ENCODE results near the gene CCDC33. TPM values are rescaled to one million over a fixed set of nuclear protein-coding genes. Genes with fewer than 3 reads are reported as not detected.

CCDC33 gene
- total and polyA plus RNA-seq, 2 donors from 2014 or later, result 0.63 TPM; not detected in 1

DNA sequence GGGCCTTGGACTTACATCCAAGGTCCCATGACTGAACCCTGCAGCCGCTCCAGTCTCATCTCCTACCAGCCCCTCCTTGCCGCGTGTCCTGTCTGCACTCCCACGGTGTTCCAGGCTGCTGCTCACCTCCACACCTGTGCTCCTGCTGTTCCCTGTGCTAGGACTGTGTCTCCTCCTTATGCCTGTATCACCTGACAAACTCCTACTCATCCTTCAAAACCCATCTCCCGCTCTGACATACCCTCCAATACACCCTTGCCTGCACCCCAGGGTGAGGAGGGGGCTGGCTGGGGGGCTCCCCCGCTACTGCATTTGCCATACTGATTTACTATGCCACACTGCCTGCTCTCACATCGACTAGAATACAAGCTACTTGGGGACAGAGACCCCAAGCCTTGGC is 77.8 kb downstream of the CCDC33 start:
- Histone ChIP-seq H3K4me1 (ENCODE audit: control insufficient read depth in 2 of 3, insufficient read depth in 2 of 3, low read depth in 1 of 3, low read length in 3 of 3) (peaks cover 0 to 2% (median 0%) of the 10 kb centered on the region in 3 donors), H3K36me3 (ENCODE audit: control insufficient read depth in 2 of 3, insufficient read depth in 3 of 3, low read length in 3 of 3) (no peaks in the 10 kb centered on the region), H3K4me3 (ENCODE audit: low read length in 3 of 3) (no peak overlapping the region), H3K9ac (ENCODE audit: low read length in 3 of 3) (no peak overlapping the region), H3K9me3 (ENCODE audit: control insufficient read depth in 2 of 3, insufficient read depth in 1 of 3, low read length in 3 of 3) (no peaks in the 10 kb centered on the region), H3K27ac (ENCODE audit: low read depth in 2 of 2, low read length in 2 of 2) (no peak overlapping the region), H3K27me3 (ENCODE audit: control insufficient read depth, insufficient read depth, low read length) (no peaks in the 10 kb centered on the region)
- TF ChIP-seq, protein P1, sequence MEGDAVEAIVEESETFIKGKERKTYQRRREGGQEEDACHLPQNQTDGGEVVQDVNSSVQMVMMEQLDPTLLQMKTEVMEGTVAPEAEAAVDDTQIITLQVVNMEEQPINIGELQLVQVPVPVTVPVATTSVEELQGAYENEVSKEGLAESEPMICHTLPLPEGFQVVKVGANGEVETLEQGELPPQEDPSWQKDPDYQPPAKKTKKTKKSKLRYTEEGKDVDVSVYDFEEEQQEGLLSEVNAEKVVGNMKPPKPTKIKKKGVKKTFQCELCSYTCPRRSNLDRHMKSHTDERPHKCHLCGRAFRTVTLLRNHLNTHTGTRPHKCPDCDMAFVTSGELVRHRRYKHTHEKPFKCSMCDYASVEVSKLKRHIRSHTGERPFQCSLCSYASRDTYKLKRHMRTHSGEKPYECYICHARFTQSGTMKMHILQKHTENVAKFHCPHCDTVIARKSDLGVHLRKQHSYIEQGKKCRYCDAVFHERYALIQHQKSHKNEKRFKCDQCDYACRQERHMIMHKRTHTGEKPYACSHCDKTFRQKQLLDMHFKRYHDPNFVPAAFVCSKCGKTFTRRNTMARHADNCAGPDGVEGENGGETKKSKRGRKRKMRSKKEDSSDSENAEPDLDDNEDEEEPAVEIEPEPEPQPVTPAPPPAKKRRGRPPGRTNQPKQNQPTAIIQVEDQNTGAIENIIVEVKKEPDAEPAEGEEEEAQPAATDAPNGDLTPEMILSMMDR (IDR thresholded peaks at IDR 0.05; ENCODE audit: borderline replicate concordance, extremely low read depth, insufficient read depth), result no peak
- no peak for DNase-seq
- no peak for FAIRE-seq
- intact Hi-C loops (cut with DNase I), result loop anchor here (5.0 kb wide), 1 partner anchor 192 kb away; no protein-coding TSS in a partner anchor

DNA sequence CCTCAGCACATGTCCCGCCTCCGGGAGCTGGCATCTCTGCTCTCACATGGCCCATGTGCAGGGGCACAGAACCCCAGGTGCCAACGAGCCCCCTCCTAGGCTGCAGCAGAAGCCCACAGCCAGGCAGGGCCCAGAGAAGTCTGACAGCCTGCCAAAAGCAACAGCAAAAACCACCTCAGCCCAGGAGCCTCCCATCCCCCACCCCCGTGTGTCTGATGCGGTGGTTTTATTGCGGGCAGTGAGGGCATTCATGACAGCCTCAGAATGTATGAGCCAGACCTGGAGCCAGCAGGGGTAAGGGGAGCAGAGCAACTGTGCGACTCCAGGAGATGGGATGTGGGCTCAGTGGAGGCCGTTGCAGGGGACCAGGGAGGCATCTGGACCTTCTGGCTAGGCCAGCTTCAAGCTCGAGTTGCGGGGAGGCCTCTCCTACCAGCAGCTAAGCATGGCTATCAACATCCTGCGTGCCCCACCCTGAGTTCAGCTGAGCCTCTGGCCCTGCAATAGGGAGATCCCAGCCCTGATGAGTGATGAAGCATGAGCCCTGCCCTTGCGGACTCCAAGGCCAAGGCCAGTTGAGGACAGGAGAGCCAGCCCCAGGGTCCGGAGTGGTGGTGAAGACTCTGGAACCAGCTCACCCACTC is 78.8 kb downstream of the CCDC33 start:
- intact Hi-C loops (cut with DNase I), result loop anchor here (5.0 kb wide), 1 partner anchor 193 kb away; no protein-coding TSS in a partner anchor
- no peak for FAIRE-seq
- H3K4me1 ChIP-seq (ENCODE audit: control insufficient read depth in 2 of 3, insufficient read depth in 2 of 3, low read depth in 1 of 3, low read length in 3 of 3), result peaks cover 0 to 2% (median 0%) of the 10 kb centered on the region in 3 donors
- H3K9ac ChIP-seq (ENCODE audit: low read length in 3 of 3), result no peak overlapping the region
- no peaks in the 10 kb centered on the region for H3K36me3 ChIP-seq (ENCODE audit: control insufficient read depth in 2 of 3, insufficient read depth in 3 of 3, low read length in 3 of 3)
- no peak overlapping the region for H3K27ac ChIP-seq (ENCODE audit: low read depth in 2 of 2, low read length in 2 of 2)
- H3K4me3 ChIP-seq (ENCODE audit: low read length in 3 of 3), result no peak overlapping the region
- H3K9me3 ChIP-seq (ENCODE audit: control insufficient read depth in 2 of 3, insufficient read depth in 1 of 3, low read length in 3 of 3), result no peaks in the 10 kb centered on the region
- no peaks in the 10 kb centered on the region for H3K27me3 ChIP-seq (ENCODE audit: control insufficient read depth, insufficient read depth, low read length)
- DNase-seq, result peak in 1 of 5 donors; percentile 41
- TF ChIP-seq, protein P1 (IDR thresholded peaks at IDR 0.05; ENCODE audit: borderline replicate concordance, extremely low read depth, insufficient read depth), result no peak

DNA sequence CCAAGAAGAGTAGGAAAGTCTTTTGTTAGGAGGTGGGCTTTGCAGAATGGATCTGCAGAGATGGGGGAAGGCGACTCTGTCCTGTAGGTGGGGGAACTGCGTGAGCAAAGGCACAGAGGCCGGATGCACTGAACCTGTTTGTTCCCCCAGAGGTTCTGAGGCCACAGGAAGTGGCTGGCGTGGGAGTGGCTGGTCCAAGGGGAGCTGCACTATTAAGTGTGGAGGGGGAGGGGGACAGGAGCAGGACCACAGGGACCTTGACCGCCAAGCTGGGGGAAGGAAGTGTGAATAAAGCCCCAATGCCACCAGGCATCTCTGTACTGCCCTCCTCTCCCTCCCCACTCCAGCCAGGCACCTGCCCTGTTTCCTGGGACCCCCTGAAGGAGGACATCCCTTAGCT is 79.5 kb downstream of the CCDC33 start:
- no peak overlapping the region for H3K27ac ChIP-seq (ENCODE audit: low read depth in 2 of 2, low read length in 2 of 2)
- TF ChIP-seq, protein P1 (IDR thresholded peaks at IDR 0.05; ENCODE audit: borderline replicate concordance, extremely low read depth, insufficient read depth), result no peak
- intact Hi-C loops (cut with DNase I), result no loop called here
- no peak overlapping the region for H3K4me3 ChIP-seq (ENCODE audit: low read length in 3 of 3)
- no peaks in the 10 kb centered on the region for H3K27me3 ChIP-seq (ENCODE audit: control insufficient read depth, insufficient read depth, low read length)
- FAIRE-seq (no peak), DNase-seq (peak in 1 of 5 donors; percentile 60)
- H3K4me1 ChIP-seq (ENCODE audit: control insufficient read depth in 2 of 3, insufficient read depth in 2 of 3, low read depth in 1 of 3, low read length in 3 of 3), result peaks cover 0 to 2% (median 0%) of the 10 kb centered on the region in 3 donors
- H3K9ac ChIP-seq (ENCODE audit: low read length in 3 of 3), result no peak overlapping the region
- no peaks in the 10 kb centered on the region for H3K36me3 ChIP-seq (ENCODE audit: control insufficient read depth in 2 of 3, insufficient read depth in 3 of 3, low read length in 3 of 3)
- no peaks in the 10 kb centered on the region for H3K9me3 ChIP-seq (ENCODE audit: control insufficient read depth in 2 of 3, insufficient read depth in 1 of 3, low read length in 3 of 3)
